IPS-15b (cell line): ENCODE measurements around the gene ANAPC16.

ENCODE experiments used
- H3K27me3 ChIP-seq: one replicate; pipeline ENCODE4 v1.6.1; 2013; ENCODE audit warnings: low read length; ENCODE audit not compliant: control insufficient read depth, insufficient read depth
- H3K36me3 ChIP-seq: one replicate; pipeline ENCODE4 v1.6.1; 2013; ENCODE audit warnings: low read length; ENCODE audit not compliant: control insufficient read depth, insufficient read depth
- H3K4me1 ChIP-seq: one replicate; pipeline ENCODE4 v1.6.1; 2013; ENCODE audit warnings: mild to moderate bottlenecking, low read length; ENCODE audit not compliant: control insufficient read depth, insufficient read depth
- H3K4me3 ChIP-seq: one replicate; pipeline ENCODE4 v1.5.1; 2013; ENCODE audit warnings: low read depth, low read length
- H3K9ac ChIP-seq: one replicate; pipeline ENCODE4 v1.6.1; 2013; ENCODE audit warnings: low read depth, mild to moderate bottlenecking, low read length
- H3K9me3 ChIP-seq: one replicate; pipeline ENCODE4 v1.6.1; 2013; ENCODE audit warnings: mild to moderate bottlenecking, low read length; ENCODE audit not compliant: control insufficient read depth, insufficient read depth

The ANAPC16 gene

GRCh38 chr10:72270607-72271281, 54.9 kb downstream of the ANAPC16 start:
- Histone ChIP-seq H3K9ac (no peak overlapping the region), H3K27me3 (no peaks in the 10 kb centered on the region), H3K4me1 (peaks cover 16% of the 10 kb centered on the region), H3K4me3 (no peak overlapping the region), H3K36me3 (peaks cover 10% of the 10 kb centered on the region), H3K9me3 (no peaks in the 10 kb centered on the region)

GRCh38 chr10:72272689-72273409, 57.0 kb downstream of the ANAPC16 start:
- H3K4me1 ChIP-seq = peaks cover 11% of the 10 kb centered on the region
- H3K9me3 ChIP-seq = no peaks in the 10 kb centered on the region
- no peaks in the 10 kb centered on the region for H3K27me3 ChIP-seq
- peaks cover 10% of the 10 kb centered on the region for H3K36me3 ChIP-seq
- peak overlapping the region; percentile 66 for H3K4me3 ChIP-seq
- H3K9ac ChIP-seq = peak overlapping the region; percentile 76

GRCh38 chr10:72273410-72274212, 57.8 kb downstream of the ANAPC16 start, which contains the start of gene DDIT4:
Gene DDIT4 (plus strand): TSS chr10:72273924. CDS start chr10:72274217, 293 bp downstream.
- peak within 1 kb of the TSS; percentile 94 for H3K9ac ChIP-seq
- peaks cover 11% of the 10 kb centered on the region for H3K4me1 ChIP-seq
- H3K9me3 ChIP-seq = no peaks in the 10 kb centered on the region
- peaks cover 10% of the 10 kb centered on the region for H3K36me3 ChIP-seq
- H3K4me3 ChIP-seq = peak within 1 kb of the TSS; percentile 100
- no peaks in the 10 kb centered on the region for H3K27me3 ChIP-seq

DNA sequence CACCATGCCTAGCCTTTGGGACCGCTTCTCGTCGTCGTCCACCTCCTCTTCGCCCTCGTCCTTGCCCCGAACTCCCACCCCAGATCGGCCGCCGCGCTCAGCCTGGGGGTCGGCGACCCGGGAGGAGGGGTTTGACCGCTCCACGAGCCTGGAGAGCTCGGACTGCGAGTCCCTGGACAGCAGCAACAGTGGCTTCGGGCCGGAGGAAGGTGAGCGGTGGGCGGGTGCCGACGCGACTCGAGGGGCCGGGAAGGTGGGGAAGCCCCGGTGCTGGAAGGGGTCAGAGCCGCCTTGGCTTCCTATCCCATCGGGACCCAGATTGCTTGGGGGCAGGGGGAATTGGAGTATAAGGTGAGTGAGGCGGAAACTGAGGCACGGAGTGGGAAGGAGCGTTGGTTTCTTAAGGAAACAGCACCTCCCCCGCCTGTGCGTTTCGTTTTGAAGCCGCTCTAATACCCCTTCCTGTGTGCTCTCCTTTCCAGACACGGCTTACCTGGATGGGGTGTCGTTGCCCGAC, 58.5 kb downstream of the ANAPC16 start:
- H3K9ac ChIP-seq = peak overlapping the region; percentile 94
- H3K4me3 ChIP-seq = peak overlapping the region; percentile 100
- H3K4me1 ChIP-seq = peaks cover 11% of the 10 kb centered on the region
- H3K36me3 ChIP-seq = peaks cover 10% of the 10 kb centered on the region
- H3K27me3 ChIP-seq = no peaks in the 10 kb centered on the region
- no peaks in the 10 kb centered on the region for H3K9me3 ChIP-seq

DNA sequence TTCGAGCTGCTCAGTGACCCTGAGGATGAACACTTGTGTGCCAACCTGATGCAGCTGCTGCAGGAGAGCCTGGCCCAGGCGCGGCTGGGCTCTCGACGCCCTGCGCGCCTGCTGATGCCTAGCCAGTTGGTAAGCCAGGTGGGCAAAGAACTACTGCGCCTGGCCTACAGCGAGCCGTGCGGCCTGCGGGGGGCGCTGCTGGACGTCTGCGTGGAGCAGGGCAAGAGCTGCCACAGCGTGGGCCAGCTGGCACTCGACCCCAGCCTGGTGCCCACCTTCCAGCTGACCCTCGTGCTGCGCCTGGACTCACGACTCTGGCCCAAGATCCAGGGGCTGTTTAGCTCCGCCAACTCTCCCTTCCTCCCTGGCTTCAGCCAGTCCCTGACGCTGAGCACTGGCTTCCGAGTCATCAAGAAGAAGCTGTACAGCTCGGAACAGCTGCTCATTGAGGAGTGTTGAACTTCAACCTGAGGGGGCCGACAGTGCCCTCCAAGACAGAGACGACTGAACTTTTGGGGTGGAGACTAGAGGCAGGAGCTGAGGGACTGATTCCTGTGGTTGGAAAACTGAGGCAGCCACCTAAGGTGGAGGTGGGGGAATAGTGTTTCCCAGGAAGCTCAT, 59.0 kb downstream of the ANAPC16 start:
- Histone ChIP-seq H3K9me3 (no peaks in the 10 kb centered on the region), H3K4me1 (peaks cover 11% of the 10 kb centered on the region), H3K36me3 (peaks cover 10% of the 10 kb centered on the region), H3K4me3 (peak overlapping the region; percentile 100), H3K9ac (peak overlapping the region; percentile 94), H3K27me3 (no peaks in the 10 kb centered on the region)

DNA sequence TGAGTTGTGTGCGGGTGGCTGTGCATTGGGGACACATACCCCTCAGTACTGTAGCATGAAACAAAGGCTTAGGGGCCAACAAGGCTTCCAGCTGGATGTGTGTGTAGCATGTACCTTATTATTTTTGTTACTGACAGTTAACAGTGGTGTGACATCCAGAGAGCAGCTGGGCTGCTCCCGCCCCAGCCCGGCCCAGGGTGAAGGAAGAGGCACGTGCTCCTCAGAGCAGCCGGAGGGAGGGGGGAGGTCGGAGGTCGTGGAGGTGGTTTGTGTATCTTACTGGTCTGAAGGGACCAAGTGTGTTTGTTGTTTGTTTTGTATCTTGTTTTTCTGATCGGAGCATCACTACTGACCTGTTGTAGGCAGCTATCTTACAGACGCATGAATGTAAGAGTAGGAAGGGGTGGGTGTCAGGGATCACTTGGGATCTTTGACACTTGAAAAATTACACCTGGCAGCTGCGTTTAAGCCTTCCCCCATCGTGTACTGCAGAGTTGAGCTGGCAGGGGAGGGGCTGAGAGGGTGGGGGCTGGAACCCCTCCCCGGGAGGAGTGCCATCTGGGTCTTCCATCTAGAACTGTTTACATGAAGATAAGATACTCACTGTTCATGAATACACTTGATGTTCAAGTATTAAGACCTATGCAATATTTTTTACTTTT, 59.7 kb downstream of the ANAPC16 start:
- Histone ChIP-seq H3K9ac (no peak overlapping the region), H3K4me1 (peaks cover 11% of the 10 kb centered on the region), H3K27me3 (no peaks in the 10 kb centered on the region), H3K4me3 (peak overlapping the region; percentile 100), H3K9me3 (no peaks in the 10 kb centered on the region), H3K36me3 (peaks cover 10% of the 10 kb centered on the region)

GRCh38 chr10:72276013-72276387, 60.2 kb downstream of the ANAPC16 start:
- Histone ChIP-seq H3K4me3 (peak overlapping the region; percentile 33), H3K4me1 (peaks cover 11% of the 10 kb centered on the region), H3K9ac (no peak overlapping the region), H3K9me3 (no peaks in the 10 kb centered on the region), H3K27me3 (no peaks in the 10 kb centered on the region), H3K36me3 (peaks cover 10% of the 10 kb centered on the region)

DNA sequence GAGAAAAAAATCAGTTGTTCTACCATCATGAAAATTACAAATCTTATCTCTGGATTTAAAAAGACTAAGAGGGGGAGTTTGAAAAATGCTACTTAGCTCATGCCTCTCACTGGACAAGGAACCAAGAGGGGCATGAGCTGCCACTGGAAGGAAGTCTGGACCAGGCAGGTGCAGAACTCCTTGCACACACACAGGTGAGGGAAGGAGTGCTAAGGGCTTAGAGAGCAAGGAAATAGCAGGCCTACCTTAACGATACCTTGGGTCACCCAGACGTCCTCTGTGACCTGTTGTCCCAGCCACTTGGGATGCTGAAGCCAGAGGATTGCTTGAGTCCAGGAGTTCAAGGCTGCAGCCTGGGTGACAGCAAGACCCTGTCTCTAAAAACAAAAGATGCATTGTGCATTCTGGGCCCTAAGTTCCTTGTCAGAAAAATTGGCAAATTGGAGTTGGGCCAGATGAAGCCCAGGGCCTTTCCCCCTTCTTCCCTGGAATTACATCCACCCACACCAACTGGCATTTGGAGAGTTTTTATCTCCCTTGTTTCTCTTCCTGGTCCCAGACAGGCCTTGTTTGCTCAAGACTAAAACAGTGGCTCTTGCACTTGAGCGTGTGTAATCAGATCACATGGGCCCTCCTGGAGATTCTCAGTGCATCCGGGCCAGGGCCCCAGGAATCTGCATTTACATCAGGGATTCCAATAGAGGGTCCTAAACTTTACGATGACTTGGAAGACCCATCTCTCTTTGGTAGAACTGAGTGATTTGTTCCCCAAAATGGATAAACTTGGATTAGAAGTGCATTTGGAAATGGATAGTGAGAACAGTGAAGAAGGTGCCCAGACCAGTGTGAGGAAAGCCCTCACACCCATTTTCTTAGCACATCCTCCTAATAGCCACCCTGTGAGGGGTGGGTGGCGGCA, 60.9 kb downstream of the ANAPC16 start:
- no peak overlapping the region for H3K9ac ChIP-seq
- no peaks in the 10 kb centered on the region for H3K27me3 ChIP-seq
- H3K4me3 ChIP-seq = no peak overlapping the region
- H3K9me3 ChIP-seq = no peaks in the 10 kb centered on the region
- H3K4me1 ChIP-seq = peaks cover 11% of the 10 kb centered on the region
- peaks cover 10% of the 10 kb centered on the region for H3K36me3 ChIP-seq

DNA sequence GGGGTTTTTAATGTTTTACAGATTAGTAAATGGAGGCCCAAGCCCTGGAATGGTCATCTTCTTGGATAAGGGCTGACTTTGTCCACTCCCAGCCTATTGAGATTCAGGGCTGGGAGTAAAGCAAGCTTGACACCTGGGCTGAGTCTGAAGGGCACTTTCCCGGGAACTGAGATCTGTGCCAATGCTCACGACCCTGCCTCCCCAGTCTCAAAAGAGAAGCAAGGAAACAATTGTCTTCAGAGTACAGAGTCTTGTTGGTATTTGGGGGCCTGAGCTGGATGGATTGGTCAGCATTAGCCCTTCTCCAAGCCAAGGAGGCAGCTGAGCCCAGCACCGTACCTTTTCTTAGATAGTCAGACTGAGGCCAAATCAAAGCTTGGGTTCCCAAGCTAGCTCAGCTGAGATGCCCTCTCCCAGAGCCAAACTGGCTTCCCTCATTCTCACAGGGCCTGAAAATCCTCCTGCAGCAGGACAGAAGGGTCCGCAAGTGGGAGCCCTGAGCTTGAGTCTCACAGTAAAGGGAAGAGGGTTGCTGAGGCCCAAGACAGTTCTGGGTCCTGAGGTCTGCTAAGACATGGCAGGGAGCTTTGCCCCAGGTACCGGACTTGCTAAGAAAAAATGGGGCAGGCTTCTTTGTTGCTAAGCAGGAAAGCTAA, 61.7 kb downstream of the ANAPC16 start:
- peaks cover 6% of the 10 kb centered on the region for H3K4me1 ChIP-seq
- H3K27me3 ChIP-seq = no peaks in the 10 kb centered on the region
- no peak overlapping the region for H3K9ac ChIP-seq
- no peak overlapping the region for H3K4me3 ChIP-seq
- H3K9me3 ChIP-seq = no peaks in the 10 kb centered on the region
- H3K36me3 ChIP-seq = peaks cover 10% of the 10 kb centered on the region
